GM18868 (cell line): Measurements from ENCODE around the gene SORD.
"Not testable (repeated sequence)": the region's sequence is repeated elsewhere in the genome, so short reads cannot be mapped to it uniquely, and the experiment has no call there.

Experiments used
- ATAC-seq: cut with Tn5 transposase; IDR thresholded peaks from one replicate; pipeline ENCODE4 v1.9.1; 2021; ENCODE audit warnings: mild to moderate bottlenecking, moderate library complexity; ENCODE audit not compliant: unreplicated experiment

The SORD gene

DNA sequence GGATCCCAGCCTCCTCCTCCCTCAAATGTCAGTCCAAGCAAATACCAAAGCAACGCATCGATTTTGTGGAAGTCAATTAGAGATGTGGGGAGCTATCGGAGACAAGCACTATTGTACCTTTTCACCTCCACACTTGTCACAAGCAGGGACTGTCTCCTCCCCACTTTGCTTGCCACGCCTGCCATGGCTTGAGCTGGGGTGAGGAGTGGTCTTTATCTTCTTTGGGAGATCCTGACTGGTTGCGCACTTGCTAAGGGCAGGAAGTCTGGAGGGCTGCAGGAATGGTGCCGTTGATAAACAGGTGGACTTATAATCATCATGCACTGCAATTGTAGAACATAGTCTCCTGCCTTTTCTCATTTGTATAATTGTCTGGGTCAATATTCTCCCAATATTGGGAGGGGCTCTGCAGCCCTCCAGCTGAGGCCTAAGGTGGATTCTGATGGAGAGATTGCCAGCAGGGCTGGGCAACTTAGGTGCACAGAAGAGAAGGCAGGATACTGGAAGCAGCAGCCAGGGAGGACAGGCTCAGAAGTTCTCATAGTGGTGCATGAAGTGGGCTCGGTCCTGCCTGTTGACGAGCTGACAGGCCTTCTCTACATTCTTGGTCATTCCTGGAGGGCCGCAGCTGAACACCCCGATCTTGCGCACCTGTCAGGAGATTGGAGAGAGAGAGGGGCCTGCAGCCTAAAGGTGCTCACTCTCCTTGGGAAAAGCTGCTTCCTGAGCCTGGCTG is 70.8 kb downstream of the SORD start:
- ATAC-seq: no peak

GRCh38 chr15:45094358-45094730 is 71.3 kb downstream of the SORD start:
- ATAC-seq: no peak

- no peak for ATAC-seq
Observed at GRCh38 chr15:45095661-45096060, 72.7 kb downstream of the SORD start.

DNA sequence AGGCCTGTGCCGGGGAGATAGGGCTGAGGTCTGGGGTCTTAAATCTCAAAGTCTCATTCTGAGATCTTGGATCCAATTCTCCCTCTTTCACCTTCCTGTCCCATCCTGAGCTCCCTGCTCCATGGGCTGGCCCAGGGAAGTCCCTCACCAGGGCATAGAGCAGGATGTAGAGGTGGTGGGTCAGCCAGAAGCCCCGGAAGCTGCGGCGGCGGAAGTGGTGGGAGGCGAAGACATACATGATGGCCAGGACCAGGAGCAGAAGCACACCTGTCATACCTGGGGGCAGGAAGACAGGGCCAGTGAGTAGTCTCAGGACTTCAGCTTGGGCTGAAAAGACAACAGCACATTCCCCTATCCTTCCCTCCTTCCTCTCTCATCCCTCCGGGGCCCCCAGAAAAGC is 74.5 kb downstream of the SORD start:
- no peak for ATAC-seq

DNA sequence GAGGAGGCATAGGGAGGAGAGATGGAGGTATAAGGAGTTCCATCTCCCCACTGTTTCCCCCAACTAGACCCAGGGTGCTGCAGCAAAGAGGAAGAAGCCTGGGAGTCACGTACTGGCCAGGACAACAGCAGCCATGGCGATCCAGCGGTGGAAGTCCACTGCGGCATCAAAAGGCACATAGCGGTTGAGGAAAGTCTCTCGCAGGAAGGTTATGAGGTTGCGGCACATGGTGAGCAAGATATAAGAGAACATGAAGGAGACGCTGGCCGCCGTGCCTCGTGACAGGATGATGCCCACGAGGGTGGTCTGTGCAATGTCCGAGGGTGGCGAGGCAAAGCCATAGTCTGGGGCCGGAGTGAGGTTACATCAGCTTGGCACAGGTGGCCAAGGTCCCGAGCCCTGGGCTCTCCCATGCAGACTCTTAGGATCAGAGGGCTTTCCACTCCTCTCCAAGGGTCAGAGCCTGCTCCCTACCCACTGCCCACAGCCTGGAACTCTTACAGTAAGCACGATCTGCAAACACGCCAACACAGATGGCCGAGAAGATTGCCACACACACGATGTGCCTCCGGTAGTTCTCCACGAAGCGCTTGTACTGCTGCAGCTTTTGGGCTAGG is 76.7 kb downstream of the SORD start:
- no peak for ATAC-seq

- ATAC-seq: no peak
Observed at GRCh38 chr15:45100884-45101625, 78.1 kb downstream of the SORD start.

DNA sequence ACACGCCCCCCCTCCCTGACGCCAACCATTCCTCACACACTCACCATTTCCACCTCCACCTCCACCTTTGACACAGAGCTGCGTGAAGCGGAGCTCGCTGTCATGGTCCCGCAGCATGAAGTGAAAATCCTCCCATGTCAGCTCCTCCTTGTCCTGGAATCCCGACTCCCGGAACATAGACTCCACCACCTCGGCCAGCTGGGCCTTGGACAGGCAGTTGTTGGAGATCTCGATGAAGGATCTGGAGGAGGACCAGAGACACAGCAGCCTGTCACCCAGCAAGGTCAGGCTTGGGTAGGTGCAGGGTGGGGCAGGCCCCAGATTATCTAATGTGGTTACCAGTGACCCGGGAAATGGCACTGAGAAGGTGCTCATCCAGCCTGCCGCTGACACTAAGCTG is 78.8 kb downstream of the SORD start:
- ATAC-seq: no peak

DNA sequence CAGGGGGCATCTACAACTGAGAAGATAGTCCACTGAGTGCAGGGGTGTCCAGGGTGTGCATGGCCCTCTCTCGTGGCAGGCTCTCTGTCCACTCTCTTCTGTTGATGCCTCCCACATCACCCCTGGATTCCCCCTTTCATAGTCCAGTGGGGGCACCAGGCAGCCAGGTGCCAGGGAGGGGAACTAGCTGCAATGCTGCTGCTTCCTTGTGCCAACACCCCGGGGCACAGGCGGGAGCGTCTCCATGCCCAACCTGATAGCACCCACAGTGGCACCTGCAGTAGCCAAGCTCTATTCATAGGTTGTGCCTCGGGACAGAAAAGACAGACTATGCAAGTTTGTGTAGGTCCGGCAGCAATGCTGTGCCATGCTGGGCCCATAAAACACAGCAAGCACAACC is 79.2 kb downstream of the SORD start:
- no peak for ATAC-seq

- not testable (repeated sequence) for ATAC-seq
Observed at GRCh38 chr15:45104170-45104569, 81.2 kb downstream of the SORD start.

DNA sequence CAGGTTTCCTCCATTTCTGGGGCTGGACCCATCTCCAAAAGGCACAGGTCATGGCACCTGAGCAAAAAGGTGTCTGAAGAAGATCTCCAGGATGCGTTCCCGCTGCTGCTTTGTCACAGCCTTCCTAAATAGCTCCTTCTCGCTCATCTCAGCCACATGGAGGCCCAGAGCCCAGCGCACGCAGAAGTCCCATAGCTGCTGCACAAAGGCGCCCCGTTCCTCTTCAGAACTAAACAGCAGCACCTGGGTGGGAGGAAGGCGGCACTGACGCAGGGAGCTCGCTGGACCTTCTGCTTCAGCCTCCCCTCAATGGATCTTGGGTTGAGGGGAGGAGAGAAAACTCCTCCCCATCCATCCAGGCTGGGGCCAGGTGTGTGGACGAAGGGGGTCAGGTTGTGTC is 82.6 kb downstream of the SORD start:
- no peak for ATAC-seq

DNA sequence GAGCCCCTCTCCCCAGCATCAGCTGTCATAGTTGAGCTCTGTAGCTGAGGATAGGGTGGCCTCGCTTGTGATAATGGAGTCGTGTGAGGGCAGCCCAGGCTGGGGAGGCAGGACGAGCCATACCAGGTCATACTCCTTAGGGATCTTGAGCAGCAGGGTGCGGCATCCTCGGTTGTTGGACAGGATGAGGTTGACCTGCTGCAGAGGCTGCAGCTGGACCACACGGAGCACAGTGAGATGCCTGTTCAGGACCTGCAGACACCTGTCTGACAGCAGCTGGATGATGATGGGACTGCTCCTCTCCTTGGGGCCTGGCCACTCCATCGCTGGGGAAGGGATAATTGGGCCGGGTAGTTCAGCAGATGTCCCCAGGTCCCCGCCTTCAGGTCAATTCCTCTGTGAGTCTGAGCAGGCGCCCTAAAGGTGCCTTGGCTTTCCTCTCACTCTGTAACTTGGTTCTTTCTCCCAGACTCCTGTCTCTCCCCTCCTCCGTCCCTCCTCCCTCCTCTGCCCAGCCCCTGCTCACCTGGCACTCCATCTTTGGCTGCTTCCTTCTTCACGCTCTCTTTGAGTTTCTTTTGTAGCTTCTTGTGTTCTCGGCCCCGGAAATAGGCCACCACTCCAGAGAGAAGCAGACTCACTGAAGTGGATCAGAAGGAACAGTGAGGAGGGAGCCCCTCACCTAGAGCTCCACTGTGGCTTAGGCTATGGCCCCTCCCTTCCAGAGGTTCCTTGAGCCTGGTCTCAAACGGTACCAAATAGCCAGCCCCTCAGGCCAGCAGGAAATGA is 83.2 kb downstream of the SORD start:
- no peak for ATAC-seq

DNA sequence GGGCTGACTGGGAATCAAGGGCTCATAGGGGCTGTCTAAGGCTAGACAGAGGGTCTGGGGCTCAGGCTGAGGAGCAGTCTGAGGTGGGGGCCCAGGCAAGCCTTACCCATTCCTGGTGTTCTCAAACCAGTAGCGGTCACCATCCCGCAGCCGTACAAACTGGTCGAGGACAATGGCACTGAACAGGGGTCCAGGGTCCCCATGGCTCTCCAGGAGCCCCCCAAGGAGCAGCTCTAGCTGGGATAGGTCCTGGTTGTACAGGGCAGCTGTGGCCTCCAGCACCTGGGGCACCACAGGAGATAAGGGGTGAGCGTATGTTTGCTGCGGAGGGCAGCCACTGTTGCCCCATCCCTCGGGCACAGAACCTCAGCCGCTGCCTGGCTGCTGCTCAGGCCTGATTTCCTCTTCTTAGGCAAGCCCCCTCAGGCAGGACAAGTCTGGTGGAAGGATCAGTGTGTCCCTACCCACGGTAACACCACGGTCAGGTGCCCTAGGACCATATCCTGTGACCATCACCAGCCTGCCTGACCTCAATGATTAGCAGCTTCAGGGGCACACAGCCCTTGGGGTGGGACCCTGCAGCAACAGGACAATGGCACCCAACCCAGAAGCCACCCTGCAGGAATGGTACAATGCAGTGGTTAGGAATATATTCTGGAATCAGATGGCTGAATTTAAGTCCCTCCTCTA is 85.1 kb downstream of the SORD start:
- no peak for ATAC-seq

DNA sequence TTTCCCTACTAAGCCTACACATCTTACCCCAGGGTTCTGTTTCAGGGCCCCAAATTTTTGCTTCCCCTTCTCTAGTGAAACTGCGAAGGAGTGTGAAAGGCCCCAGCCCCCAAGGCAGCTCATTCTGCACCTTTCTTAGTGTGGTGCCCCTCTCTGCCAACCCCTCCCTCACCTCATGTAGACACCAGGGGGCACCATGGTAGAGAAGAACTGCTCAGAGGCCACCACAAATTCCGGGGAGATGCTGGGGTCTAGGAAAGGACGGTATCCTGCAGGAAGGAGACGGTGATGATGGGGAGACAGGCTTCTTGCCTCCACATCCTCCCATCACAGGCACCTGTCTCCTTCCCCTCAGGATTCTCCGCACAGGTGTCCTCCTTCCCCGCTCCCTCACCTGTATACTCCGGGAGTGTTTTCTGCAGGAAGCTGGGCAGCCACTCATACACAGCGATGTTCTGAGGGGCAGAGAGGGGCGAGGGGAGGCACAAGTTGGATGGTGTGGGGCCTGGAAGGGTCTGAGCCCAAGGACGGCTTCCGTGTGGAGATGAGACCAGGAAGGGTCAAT is 87.3 kb downstream of the SORD start:
- ATAC-seq: no peak

DNA sequence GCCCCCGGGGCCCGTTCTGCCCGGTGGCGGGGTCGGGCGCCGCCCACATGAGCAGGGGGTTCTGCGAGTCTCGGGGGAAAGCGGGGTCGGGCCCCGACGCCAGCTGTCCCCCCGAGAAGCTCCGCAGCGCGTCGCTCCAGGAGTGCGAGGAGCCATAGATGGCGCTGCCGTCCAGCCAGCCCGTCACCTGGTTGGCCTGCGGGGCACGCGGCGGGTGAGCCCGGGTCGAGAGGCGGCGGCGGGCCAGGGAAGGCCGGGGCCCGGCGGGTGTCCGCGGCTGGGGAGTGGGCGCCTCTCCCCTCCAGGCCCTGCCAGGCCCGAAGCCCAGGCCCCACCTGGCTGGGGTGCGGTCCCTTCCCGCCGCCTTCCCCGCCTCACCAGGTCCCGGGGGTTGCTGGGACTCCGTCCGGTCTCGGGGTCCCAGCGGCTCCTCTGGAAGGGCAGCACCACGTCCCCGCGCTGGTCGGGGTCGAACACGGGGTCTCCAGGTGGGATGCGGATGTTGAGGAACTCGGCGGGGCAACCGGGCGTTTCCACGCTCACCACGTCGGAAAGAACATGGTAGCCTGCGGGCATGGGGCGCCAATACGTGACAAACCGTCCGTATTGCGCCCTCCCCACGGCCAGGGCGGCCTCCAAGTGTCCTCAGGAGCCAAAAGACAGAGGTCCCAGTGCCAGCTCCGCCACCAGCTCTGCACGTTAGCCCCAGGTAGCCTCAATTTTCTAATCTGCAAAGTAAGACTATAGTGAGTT is 88.6 kb downstream of the SORD start:
- ATAC-seq: no peak

GRCh38 chr15:45112143-45112590 is 89.2 kb downstream of the SORD start:
- ATAC-seq: no peak

- ATAC-seq: no peak
Observed at GRCh38 chr15:45112591-45113379, 89.8 kb downstream of the SORD start.

DNA sequence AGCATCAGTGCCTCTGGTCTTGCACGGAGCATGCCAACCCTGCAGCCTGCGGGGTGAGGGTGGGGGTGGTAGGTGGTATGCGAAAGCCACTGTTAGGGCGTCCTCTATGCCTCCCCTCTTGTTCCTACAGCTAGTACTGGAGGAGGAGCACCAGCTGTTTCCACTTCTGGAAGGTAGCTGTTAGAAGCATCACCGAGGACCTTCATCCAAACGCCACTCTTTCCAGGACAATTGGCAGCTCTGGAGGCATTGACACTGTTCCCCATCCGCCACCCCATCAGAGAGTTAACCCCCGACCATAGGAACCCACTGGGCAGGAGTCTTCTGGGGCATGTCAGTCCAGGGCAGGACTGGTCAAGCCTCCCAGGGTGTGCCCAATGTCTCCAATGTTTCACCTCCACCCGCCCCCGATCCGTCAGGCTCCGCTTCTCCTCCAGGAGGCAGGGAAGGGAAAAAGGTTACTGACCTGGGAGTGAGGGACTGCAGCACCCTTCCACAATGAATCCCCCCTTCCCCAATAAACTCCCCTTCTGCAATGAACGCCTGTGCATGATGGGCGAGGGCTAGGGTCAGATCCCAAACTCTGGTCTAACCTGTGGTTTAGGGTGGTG is 90.5 kb downstream of the SORD start:
- no peak for ATAC-seq

- no peak for ATAC-seq
Observed at GRCh38 chr15:45114076-45114750, 91.2 kb downstream of the SORD start, which contains the start of the genes DUOX2 and DUOXA2. Gene DUOX2, minus strand, starts transcription at chr15:45114172. Its CDS starts 761 bp downstream, at chr15:45113411. Gene DUOXA2, plus strand, starts transcription at chr15:45114326. Its CDS starts 280 bp downstream, at chr15:45114606.
